Hematopoietic multipotent progenitor cell (in vitro differentiated cells): ENCODE measurements around the gene TNC. TPM values are rescaled to one million over a fixed set of nuclear protein-coding genes. Genes with fewer than 3 reads are reported as not detected.
A peak's percentile ranks its signal among the peaks of the same experiment; 100 is the strongest.

Experiments
- DNase-seq, 3 donors: peaks; one replicate each; pipeline ENCODE4 v3.0.0-alpha.2; 2011 to 2015; ENCODE audit warnings: low read depth in 2 of 3, low spot score in 2 of 3
- total RNA-seq: library from RNA; depleted of rRNA; stranded (reverse); fragments of >200 nt; gene quantifications from one replicate; pipeline ENCODE4 v1.2.3, GENCODE V29; 2012

Gene TNC
- total RNA-seq, 1 donor: under 0.01 TPM

GRCh38 chr9:115058175-115058574, 59.8 kb downstream of the TNC start:
- no peak for DNase-seq

DNA sequence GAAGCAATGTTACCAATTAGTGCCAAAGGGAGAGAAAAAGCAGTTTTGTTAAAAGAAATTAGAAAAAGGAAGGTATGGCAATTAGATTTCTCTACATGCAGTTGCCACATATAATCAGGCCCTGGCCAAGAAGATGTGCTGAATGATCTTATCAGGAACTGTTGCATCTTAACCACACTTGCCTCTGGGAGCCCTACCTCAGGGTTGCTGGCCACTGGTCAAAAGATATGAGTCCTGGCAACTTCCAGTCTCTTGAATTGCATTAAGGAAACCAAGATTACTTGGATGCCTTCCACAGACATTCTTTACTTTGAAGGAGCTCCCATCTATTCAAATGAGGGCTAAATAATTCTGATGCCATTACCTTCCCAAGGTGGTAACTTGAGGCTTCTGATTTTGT, 60.4 kb downstream of the TNC start:
- no peak for DNase-seq

DNA sequence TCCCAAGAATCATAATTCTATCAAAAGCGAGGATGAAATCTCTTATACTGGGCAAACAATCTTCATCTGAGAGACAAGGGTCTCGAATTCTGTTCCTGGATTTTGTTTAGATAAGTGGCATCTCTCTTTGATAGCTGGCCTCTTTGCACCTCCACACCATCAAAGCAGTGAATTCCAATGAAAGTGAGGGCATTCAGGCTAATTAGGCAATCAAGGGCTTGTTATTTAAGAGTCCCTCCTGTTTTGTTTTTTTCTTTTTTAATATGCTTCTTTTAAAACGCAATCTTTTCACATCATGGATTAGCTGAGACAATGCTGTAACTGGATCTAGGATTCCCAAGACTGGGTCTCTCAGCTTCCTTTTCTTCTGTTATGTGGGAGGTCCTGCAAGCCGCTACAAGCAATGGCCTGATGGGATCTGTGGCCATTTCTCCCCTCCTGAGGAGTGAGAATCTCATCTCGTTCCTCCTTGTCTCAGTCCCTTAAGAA, 67.9 kb downstream of the TNC start:
- no peak for DNase-seq

DNA sequence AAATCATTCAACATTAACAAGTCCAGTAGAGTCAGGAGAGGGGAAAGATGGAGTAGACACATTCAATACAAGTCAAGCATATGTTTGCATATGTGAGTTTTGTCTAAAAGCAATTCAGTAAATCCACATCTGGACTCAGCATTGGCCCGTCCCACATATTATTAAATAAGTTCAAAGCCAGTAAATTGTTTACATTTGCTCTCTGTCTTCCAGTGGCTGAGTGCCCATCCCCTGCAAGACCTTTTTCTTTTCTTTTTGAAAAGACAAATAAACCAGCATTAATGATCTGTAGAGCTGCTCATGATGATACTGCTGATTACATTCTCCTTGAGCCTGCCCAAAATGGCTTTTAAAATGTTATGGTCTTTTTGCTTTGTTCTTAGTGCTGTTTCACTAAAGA, 71.1 kb downstream of the TNC start:
- DNase-seq: no peak

GRCh38 chr9:115046199-115046598, 71.8 kb downstream of the TNC start:
- no peak for DNase-seq

DNA sequence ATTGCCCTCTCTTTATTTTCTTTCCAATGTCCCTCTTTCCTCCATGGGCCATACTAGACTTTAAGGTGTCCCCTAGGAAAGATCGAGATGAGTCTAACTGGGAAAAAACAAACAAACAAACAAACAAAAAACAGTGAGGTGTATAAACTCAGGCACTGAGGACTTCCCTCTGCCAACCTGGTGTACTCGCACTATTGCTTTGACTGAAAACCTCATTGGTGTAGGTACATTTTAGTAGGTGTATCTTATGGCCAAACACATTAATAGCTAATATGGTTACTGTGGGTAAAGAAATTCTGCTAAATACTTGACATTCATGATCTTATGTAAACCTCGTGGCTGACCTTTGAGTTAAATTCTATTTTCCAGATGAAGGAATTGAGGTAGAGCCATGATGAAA, 74.3 kb downstream of the TNC start:
- DNase-seq: no peak

DNA sequence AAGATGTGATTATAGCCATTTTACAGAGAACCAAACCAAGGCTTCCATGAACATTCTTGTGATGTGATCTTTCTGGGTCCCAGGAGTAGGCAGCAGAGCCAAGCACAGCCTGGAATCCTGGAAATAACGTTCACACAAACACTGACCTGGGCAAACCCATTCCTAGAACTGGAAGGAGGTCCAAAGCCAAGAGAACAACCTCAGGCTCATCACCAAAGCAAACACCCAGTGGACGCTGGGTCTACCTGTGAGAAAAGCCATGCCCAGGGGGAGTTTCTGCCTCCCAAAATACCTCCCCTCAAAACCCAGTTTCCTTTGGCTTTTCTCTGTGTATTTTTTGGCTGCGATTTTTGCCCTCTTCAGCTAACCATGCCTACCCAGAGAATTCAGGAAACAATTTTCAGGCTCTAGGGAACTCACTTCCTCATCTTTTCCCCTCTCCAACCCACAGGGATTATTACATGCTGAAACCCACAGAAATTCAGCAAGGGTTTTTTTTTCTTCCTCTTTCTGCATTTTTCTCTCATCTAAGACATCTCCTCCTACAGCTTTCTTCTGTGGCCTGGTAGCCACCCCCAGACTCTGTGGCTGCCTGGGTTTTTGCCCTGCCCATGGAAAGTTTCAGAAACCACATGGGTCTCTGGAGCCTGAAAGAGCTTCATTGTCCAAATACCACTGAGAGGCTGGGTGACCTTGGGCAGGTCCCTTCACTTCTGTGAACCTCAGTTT, 75.0 kb downstream of the TNC start:
- peak in 1 of 3 donors; percentile 54 for DNase-seq

- no peak for DNase-seq
Measured at GRCh38 chr9:115039516-115040120, 78.3 kb downstream of the TNC start.

DNA sequence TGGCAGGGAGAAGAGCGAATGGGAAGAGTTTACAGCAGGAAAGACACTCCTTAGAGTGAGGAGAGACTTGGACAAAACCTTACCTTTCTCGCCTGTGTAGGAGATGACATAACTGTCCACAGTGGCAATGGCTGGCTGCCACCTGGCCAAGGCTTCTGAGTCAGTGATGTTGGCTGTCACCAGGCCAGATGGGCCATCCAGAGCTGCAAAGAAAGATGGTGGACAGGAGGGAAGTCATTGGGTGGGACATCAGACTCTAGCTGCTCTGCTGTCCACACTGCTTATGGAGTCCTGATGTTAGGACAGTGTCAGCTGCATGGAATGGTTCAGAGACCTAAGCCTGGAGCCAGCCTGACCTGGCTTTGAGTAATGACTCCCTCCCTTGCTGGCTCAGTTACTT, 79.8 kb downstream of the TNC start:
- DNase-seq: no peak

GRCh38 chr9:115036691-115037090, 81.3 kb downstream of the TNC start:
- no peak for DNase-seq

DNA sequence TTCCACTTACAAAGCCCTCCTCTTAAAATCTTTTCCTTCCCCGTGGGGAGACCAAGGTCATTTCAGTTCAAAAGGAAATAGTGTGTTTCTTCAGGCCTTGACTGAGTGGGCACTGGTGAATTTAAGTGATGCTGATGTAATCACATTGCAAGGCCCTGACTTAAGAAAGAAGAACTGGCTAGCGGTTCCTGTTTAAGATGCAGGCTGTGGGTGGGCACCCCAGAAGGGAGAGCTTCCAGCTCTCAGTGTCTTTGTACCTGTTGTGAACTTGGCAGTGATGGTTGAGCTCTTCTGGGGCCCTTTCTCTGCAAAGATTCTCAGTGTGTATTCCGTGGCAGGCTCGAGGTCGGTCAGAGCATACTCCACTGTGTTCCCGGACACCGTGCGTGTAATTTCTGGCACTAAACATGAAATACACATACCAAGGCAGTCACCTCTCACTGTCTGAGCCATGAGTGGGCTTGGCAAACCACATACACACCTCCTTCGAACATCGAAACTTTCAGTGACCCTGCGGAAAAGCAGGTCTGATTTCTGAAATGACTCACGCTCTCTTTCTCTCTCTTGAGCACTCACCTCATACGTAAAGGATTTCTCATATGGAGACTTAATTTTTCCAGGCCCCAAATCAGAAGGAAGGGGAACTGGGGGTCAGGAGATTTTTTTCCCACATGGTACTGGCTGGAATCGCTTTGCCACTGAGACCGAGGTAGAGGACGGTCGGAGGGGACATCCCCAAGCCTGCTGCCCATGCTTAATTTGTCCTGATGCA, 81.9 kb downstream of the TNC start:
- peak in 1 of 3 donors; percentile 24 for DNase-seq

DNA sequence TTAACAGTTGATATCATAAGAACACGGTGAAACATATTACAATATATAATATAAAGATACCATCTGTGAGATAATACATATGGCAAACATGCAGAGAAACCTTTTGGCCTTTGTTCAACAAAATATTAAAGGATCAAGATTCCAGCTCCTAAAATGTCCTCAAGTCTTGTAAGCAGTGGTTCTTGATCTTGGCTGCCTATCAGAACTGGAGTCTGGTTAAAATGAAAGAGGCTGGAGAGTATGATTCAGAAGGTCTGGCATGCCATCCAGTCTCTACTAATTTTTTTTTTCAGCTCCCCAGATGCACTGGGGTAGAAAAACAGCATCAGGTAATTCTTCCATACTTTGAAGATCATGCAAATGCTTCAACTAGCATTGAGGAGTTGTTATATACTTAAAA, 83.2 kb downstream of the TNC start:
- DNase-seq: no peak

DNA sequence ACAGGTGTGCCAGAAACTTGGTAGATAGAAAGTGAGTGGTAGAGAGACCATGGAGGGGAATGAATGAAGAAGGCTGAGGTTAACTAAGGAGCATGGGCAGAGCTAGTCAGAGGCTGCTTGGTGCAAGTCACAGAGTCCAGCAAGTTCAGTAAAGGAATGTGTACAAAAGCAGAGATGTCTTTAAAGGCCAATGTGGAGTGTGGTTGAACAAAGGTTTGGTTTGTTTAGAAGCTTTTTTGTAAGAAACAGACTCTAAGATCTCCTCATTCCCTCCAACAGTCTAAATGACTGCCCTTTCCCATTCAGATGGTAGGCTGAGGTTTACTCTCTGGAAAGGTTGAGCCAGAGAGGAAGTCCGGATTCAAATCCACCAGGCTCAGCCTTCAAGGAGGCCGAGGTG, 84.2 kb downstream of the TNC start:
- no peak for DNase-seq

DNA sequence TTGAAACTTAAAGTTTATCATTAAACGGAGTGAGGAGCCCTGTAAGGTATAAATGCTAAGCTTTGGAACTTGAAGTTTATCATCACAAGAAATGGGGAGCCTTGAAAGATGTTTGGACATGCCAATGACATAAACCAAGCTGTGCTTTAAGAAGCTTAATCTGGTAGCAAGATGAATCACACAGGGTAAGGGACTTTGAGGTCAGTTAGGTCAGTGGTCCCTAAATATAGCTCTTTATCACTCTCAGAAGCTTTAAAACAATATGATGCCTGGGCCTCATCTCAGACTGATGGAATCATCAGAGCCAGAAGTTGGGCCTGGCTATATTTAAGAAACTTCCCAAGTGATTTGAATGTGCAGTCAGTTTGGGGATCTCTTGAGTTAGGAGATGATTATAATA, 85.7 kb downstream of the TNC start:
- DNase-seq: no peak

DNA sequence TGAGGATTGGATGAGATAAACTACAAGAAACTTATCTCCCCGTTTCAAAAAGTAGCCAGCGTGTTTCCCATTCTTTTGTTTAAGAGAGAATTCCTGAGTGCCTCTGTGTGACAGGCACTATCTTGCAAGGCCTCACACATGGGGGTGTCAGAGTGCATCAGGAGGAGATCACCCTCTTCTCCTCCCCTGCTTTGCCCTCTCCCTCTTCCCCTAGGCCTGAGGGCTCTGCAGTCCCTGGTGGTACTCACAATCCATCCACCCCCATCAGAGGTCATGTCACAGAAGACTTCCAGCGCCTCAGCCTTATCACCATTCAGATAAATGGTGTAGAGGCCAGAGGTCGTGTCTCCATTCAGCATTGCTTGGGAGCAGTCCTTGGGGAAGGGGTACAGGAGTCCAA, 88.0 kb downstream of the TNC start:
- no peak for DNase-seq

- DNase-seq: no peak
Measured at GRCh38 chr9:115025721-115026120, 92.2 kb downstream of the TNC start.

DNA sequence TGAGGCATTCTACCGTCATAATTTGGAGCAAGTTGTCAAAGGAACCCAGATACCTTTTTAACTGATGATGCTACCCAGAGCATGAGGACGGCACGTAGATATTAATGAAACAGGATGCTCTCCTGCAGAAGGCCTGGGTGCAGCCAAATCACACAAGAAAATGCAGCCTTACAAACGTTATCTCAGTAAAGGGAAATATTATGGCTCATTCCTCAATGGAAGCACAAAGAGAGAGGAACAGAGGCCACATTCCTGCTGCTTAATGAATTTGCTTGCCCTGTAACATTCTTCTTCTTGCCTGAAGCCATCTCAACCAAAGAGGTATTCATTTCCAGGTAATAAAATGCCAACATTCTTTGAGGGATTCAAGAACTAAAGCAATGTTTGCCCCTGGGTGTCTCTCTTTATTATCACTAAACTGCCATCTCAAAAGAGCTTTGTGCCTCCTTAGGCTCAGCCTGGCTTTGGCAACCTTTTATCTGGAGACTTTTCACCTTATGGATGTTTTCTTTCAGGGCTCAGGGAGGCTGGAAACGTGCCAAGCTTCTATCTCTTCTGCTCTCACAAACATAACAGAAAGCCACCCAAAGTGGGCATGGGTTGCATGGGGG, 92.9 kb downstream of the TNC start:
- DNase-seq: no peak

- DNase-seq: no peak
Measured at GRCh38 chr9:115022760-115023434, 95.1 kb downstream of the TNC start.

DNA sequence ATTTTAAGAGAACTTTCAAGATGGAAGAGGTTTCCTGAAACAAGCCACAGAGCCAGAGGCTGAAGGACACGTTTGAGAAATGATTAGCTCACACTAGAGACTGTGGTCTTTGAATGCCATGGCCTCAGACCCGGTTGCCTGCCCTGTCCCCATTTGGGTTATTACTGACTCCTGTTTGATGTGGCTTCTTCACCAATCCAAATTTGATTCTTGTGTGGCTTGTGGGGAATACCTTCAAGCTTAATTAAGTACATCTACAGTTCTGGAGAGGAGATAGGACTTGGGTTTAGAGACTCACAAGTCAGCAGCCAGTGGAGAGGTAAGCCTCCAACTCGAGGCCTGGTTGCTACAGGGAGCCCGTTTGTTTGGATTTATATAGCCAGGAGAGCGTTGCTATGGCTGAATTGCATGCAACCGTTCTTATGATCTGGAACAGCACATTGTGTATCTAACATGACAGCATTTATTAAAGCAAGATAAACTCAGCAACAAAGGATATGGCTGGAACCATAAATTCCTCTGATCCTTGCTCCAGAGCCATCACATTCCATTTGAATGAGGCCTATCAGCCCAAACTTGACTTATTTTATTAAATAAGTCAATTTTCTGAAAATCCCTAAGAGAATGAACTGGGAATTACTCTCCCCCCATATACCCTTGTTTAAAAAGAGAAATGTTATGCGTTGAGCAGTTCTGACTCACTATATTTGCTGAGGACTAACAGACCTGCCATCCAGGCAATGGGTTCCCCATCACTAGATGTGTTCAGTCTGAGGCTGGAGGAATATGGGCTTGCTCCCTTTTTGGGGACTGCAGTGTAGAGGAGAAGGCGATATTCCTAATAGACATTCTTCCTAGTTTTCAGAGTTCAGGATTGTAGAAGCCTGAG, 99.2 kb downstream of the TNC start:
- no peak for DNase-seq

- no peak for DNase-seq
Measured at GRCh38 chr9:115016344-115016743, 101.6 kb downstream of the TNC start.
